Measurements from ENCODE around the gene HOXB6.

The HOXB6 gene

GRCh38 chr17:48569674-48570324 is 35.0 kb downstream of the HOXB6 start:
- TF ChIP-seq CSDC2 (CRISPR knock-in tag; IDR thresholded peaks at IDR 0.05) (no peak), ISL1 (CRISPR knock-in tag; IDR thresholded peaks at IDR 0.05) (no peak), OSR1 (CRISPR knock-in tag; IDR thresholded peaks at IDR 0.05) (no peak), TSHZ2 (CRISPR knock-in tag; IDR thresholded peaks at IDR 0.05) (no peak), GLIS3 (CRISPR knock-in tag; IDR thresholded peaks at IDR 0.05) (no peak), ZNF8 (CRISPR knock-in tag; IDR thresholded peaks at IDR 0.05) (no peak), CREB5 (CRISPR knock-in tag; IDR thresholded peaks at IDR 0.05; ENCODE audit: low read depth) (no peak), TCF4 (CRISPR knock-in tag; IDR thresholded peaks at IDR 0.05; ENCODE audit: borderline replicate concordance) (no peak), SNAI2 (CRISPR knock-in tag; IDR thresholded peaks at IDR 0.05) (no peak), BACH2 (CRISPR knock-in tag; IDR thresholded peaks at IDR 0.05; ENCODE audit: borderline replicate concordance) (no peak), ESRRG (CRISPR knock-in tag; IDR thresholded peaks at IDR 0.05) (no peak), ARNTL (CRISPR knock-in tag; IDR thresholded peaks at IDR 0.05; ENCODE audit: borderline replicate concordance, low read depth) (no peak), ZC3H10 (CRISPR knock-in tag; IDR thresholded peaks at IDR 0.05) (no peak), ZFP3 (CRISPR knock-in tag; IDR thresholded peaks at IDR 0.05) (no peak), ZNF565 (CRISPR knock-in tag; conservative IDR thresholded peaks at IDR 0.05; ENCODE audit: low read depth) (no peak), ZNF70 (CRISPR knock-in tag; IDR thresholded peaks at IDR 0.05) (no peak)
- no peak for ATAC-seq

- no peak for TF ChIP-seq TCF4 (CRISPR knock-in tag; IDR thresholded peaks at IDR 0.05; ENCODE audit: borderline replicate concordance)
- TF ChIP-seq ZFP30 (CRISPR knock-in tag; IDR thresholded peaks at IDR 0.05): no peak
- no peak for TF ChIP-seq CSDC2 (CRISPR knock-in tag; IDR thresholded peaks at IDR 0.05)
- TF ChIP-seq ZFP3 (CRISPR knock-in tag; IDR thresholded peaks at IDR 0.05): no peak
- TF ChIP-seq PPARA (CRISPR knock-in tag; IDR thresholded peaks at IDR 0.05; ENCODE audit: borderline replicate concordance): no peak
- no peak for TF ChIP-seq SNAI2 (CRISPR knock-in tag; IDR thresholded peaks at IDR 0.05)
- no peak for TF ChIP-seq GLIS3 (CRISPR knock-in tag; IDR thresholded peaks at IDR 0.05)
- TF ChIP-seq ARNTL (CRISPR knock-in tag; IDR thresholded peaks at IDR 0.05; ENCODE audit: borderline replicate concordance, low read depth): no peak
- no peak for ATAC-seq
Measured at GRCh38 chr17:48569240-48569582, 35.6 kb downstream of the HOXB6 start.

GRCh38 chr17:48568499-48569239 is 36.1 kb downstream of the HOXB6 start:
- TF ChIP-seq PATZ1 (CRISPR knock-in tag; IDR thresholded peaks at IDR 0.05; ENCODE audit: borderline replicate concordance): no peak
- TF ChIP-seq BACH2 (CRISPR knock-in tag; IDR thresholded peaks at IDR 0.05; ENCODE audit: borderline replicate concordance): no peak
- no peak for TF ChIP-seq ARNTL (CRISPR knock-in tag; IDR thresholded peaks at IDR 0.05; ENCODE audit: borderline replicate concordance, low read depth)
- no peak for TF ChIP-seq ZNF70 (CRISPR knock-in tag; IDR thresholded peaks at IDR 0.05)
- TF ChIP-seq PPARA (CRISPR knock-in tag; IDR thresholded peaks at IDR 0.05; ENCODE audit: borderline replicate concordance): no peak
- no peak for ATAC-seq

GRCh38 chr17:48567646-48568354 is 37.0 kb downstream of the HOXB6 start:
- ATAC-seq: no peak
- TF ChIP-seq TOX (CRISPR knock-in tag; IDR thresholded peaks at IDR 0.05; ENCODE audit: borderline replicate concordance): no peak
- TF ChIP-seq ZC3H10 (CRISPR knock-in tag; IDR thresholded peaks at IDR 0.05): no peak
- TF ChIP-seq CSDC2 (CRISPR knock-in tag; IDR thresholded peaks at IDR 0.05): no peak
- no peak for TF ChIP-seq ZFP3 (CRISPR knock-in tag; IDR thresholded peaks at IDR 0.05)
- no peak for TF ChIP-seq ZNF8 (CRISPR knock-in tag; IDR thresholded peaks at IDR 0.05)
- no peak for TF ChIP-seq ISL1 (CRISPR knock-in tag; IDR thresholded peaks at IDR 0.05)
- TF ChIP-seq PATZ1 (CRISPR knock-in tag; IDR thresholded peaks at IDR 0.05; ENCODE audit: borderline replicate concordance): no peak
- no peak for TF ChIP-seq SNAI2 (CRISPR knock-in tag; IDR thresholded peaks at IDR 0.05)
- no peak for TF ChIP-seq ARNTL (CRISPR knock-in tag; IDR thresholded peaks at IDR 0.05; ENCODE audit: borderline replicate concordance, low read depth)
- TF ChIP-seq GLIS3 (CRISPR knock-in tag; IDR thresholded peaks at IDR 0.05): no peak
- TF ChIP-seq OSR1 (CRISPR knock-in tag; IDR thresholded peaks at IDR 0.05): no peak
- TF ChIP-seq TCF4 (CRISPR knock-in tag; IDR thresholded peaks at IDR 0.05; ENCODE audit: borderline replicate concordance): no peak
- no peak for TF ChIP-seq ZFP30 (CRISPR knock-in tag; IDR thresholded peaks at IDR 0.05)
- no peak for TF ChIP-seq CSRNP3 (CRISPR knock-in tag; IDR thresholded peaks at IDR 0.05)

Measured in SK-N-SH treated with all-trans-retinoic acid at 6 μM for 48 hours (cell line).